GM18861 (cell line): ENCODE results near the gene NGFR.

Experiments used
- ATAC-seq: cut with Tn5 transposase; IDR thresholded peaks from one replicate; pipeline ENCODE4 v1.9.1; 2021; ENCODE audit not compliant: unreplicated experiment

Gene NGFR

GRCh38 chr17:49557312-49558024 is 62.4 kb downstream of the NGFR start:
- ATAC-seq = no peak
